Ishikawa (cell line): ENCODE results near the gene SLC25A6.

ENCODE experiments used
- CEBPB ChIP-seq: IDR thresholded peaks from 2 replicates; pipeline ENCODE4 v1.6.1; 2012
- CREB1 ChIP-seq: IDR thresholded peaks from 2 replicates; pipeline ENCODE4 v1.6.1; 2012; ENCODE audit warnings: low read depth
- EP300 ChIP-seq: IDR thresholded peaks from 2 replicates; pipeline ENCODE4 v1.6.1; 2012; ENCODE audit warnings: borderline replicate concordance
- FOXM1 ChIP-seq: IDR thresholded peaks from 2 replicates; pipeline ENCODE4 v1.6.1; 2012; ENCODE audit warnings: low read depth, borderline replicate concordance
- MAX ChIP-seq: IDR thresholded peaks from 2 replicates; pipeline ENCODE4 v1.6.1; 2012
- NFIC ChIP-seq: IDR thresholded peaks from 2 replicates; pipeline ENCODE4 v1.6.1; 2012
- RAD21 ChIP-seq: IDR thresholded peaks from 2 replicates; pipeline ENCODE4 v1.6.1; 2012; ENCODE audit warnings: low read depth
- REST ChIP-seq: IDR thresholded peaks from 2 replicates; pipeline ENCODE4 v1.6.1; 2012; ENCODE audit warnings: low read depth, mild to moderate bottlenecking
- TAF1 ChIP-seq: IDR thresholded peaks from 2 replicates; pipeline ENCODE4 v1.6.1; 2012; ENCODE audit warnings: low read depth, mild to moderate bottlenecking
- TEAD4 ChIP-seq: IDR thresholded peaks from 2 replicates; pipeline ENCODE4 v1.6.1; 2012
- USF1 ChIP-seq: IDR thresholded peaks from 2 replicates; pipeline ENCODE4 v1.6.1; 2012
- YY1 ChIP-seq: IDR thresholded peaks from 2 replicates; pipeline ENCODE4 v1.6.1; 2012; ENCODE audit warnings: low read depth

GRCh38 chrX:1423215-1423614 is 31.3 kb upstream of the SLC25A6 start:
- no peak for TF ChIP-seq FOXM1
- no peak for TF ChIP-seq CEBPB
- no peak for TF ChIP-seq EP300
- no peak for TF ChIP-seq REST
- no peak for TF ChIP-seq RAD21
- TF ChIP-seq YY1: no peak
- no peak for TF ChIP-seq MAX
- no peak for TF ChIP-seq TEAD4
- no peak for TF ChIP-seq TAF1
- no peak for TF ChIP-seq CREB1
- TF ChIP-seq NFIC: no peak
- TF ChIP-seq USF1: no peak
